Keratinocyte (primary cell): ENCODE results near the gene TXNRD2. TPM values are rescaled to one million over a fixed set of nuclear protein-coding genes. Genes with fewer than 3 reads are reported as not detected.

Experiments
- DNase-seq: peaks from one replicate; pipeline ENCODE4 v3.0.0-alpha.2; 2011; ENCODE audit warnings: low read depth, missing footprints, low spot score
- FAIRE-seq: peaks from 2 replicates; lab custom pipeline; 2011; peaks lifted over from hg19 to GRCh38; lab: Jason Lieb, UNC
- H2AFZ ChIP-seq: 2 replicates; pipeline ENCODE4 v1.6.0; 2012; ENCODE audit warnings: low read length, control low read depth, inconsistent platforms; ENCODE audit not compliant: control insufficient read depth
- H3K27ac ChIP-seq: 2 replicates; pipeline ENCODE4 v1.5.1; 2011; ENCODE audit warnings: low read length; ENCODE audit not compliant: control insufficient read depth, insufficient read depth
- H3K27me3 ChIP-seq: 3 replicates; pipeline ENCODE4 v1.6.0; 2011; ENCODE audit warnings: low read length; ENCODE audit not compliant: control insufficient read depth, insufficient read depth; ENCODE audit errors: extremely low read depth
- H3K36me3 ChIP-seq, 2 experiments: 2 replicates in 1 of 2; 3 replicates in 1 of 2; pipeline ENCODE4 v1.5.1; 2011; ENCODE audit warnings: low read length in 2 of 2, mild to moderate bottlenecking in 1 of 2; ENCODE audit not compliant: control insufficient read depth in 2 of 2, insufficient read depth in 2 of 2; ENCODE audit errors: extremely low read depth in 1 of 2
- H3K4me1 ChIP-seq: 3 replicates; pipeline ENCODE4 v1.5.1; 2011; ENCODE audit warnings: low read length; ENCODE audit not compliant: control insufficient read depth, insufficient read depth; ENCODE audit errors: extremely low read depth
- H3K4me2 ChIP-seq: 3 replicates; pipeline ENCODE4 v1.6.0; 2011; ENCODE audit warnings: low read depth, low read length; ENCODE audit not compliant: control insufficient read depth, insufficient read depth; ENCODE audit errors: extremely low read depth
- H3K4me3 ChIP-seq, 3 experiments: fragments of 200-600 bp in 1 of 3; sonication (generic) in 1 of 3; 2 replicates in 2 of 3; 3 replicates in 1 of 3; pipeline ENCODE4 v1.5.1; 2011 to 2016; ENCODE audit warnings: low read length in 3 of 3, mild to moderate bottlenecking in 3 of 3, control low read depth in 2 of 3, inconsistent platforms in 1 of 3, low read depth in 1 of 3, mixed read lengths in 1 of 3, mixed run types in 1 of 3, moderate library complexity in 1 of 3; ENCODE audit not compliant: control insufficient read depth in 2 of 3, insufficient read depth in 2 of 3; ENCODE audit errors: extremely low read depth in 1 of 3
- H3K79me2 ChIP-seq: 2 replicates; pipeline ENCODE4 v1.6.0; 2012; ENCODE audit warnings: low read length; ENCODE audit not compliant: control insufficient read depth, insufficient read depth
- H3K9ac ChIP-seq: 3 replicates; pipeline ENCODE4 v1.6.0; 2011; ENCODE audit warnings: low read length; ENCODE audit not compliant: control insufficient read depth, insufficient read depth; ENCODE audit errors: extremely low read depth
- H3K9me1 ChIP-seq: 3 replicates; pipeline ENCODE4 v1.6.0; 2011; ENCODE audit warnings: low read length; ENCODE audit not compliant: control insufficient read depth, insufficient read depth; ENCODE audit errors: extremely low read depth
- H3K9me3 ChIP-seq: 2 replicates; pipeline ENCODE4 v1.5.1; 2012; ENCODE audit warnings: low read depth, low read length; ENCODE audit not compliant: control insufficient read depth
- H4K20me1 ChIP-seq: 3 replicates; pipeline ENCODE4 v1.6.0; 2011; ENCODE audit warnings: low read length; ENCODE audit not compliant: control insufficient read depth, insufficient read depth; ENCODE audit errors: extremely low read depth
- EZH2 ChIP-seq: IDR thresholded peaks from one replicate; pipeline ENCODE4 v1.6.1; 2012; ENCODE audit warnings: inconsistent platforms, mild to moderate bottlenecking, low read length, moderate library complexity
- dilution Hi-C: fragments of 300-500 bp; cut with MboI; formaldehyde crosslinking; loops from one replicate; pipeline ENCODE4 v1.7.0; 2020; ENCODE audit warnings: low sequenced_read_pairs; ENCODE audit not compliant: extremely low pct_ligation_motif_present
- polyA plus RNA-seq, 5 experiments: library from polyadenylated mRNA; depleted of rRNA in 3 of 5; stranded (reverse) in 3 of 5; stranded (forward) in 1 of 5; unstranded in 1 of 5; fragments of >200 nt; gene quantifications; 1 replicate in 1 of 5; 2 replicates in 3 of 5; 3 replicates in 1 of 5; pipeline versions ENCODE4 v1.2.1 to v1.2.3, GENCODE V29; 2011 to 2012; ENCODE audit warnings: missing spikeins in 2 of 5, low read depth in 1 of 5, low replicate concordance in 1 of 5
- TF ChIP-seq, protein P1 (sequence below), 3 experiments: IDR thresholded peaks in 1 of 3; conservative IDR thresholded peaks in 1 of 3; optimal IDR thresholded peaks in 1 of 3; 2 replicates in 2 of 3; 3 replicates in 1 of 3; pipeline versions ENCODE3 to v1.5.1; 2011; ENCODE audit warnings: low read length in 3 of 3, mild to moderate bottlenecking in 3 of 3, moderate library complexity in 2 of 3, control low read depth in 1 of 3, inconsistent platforms in 1 of 3; ENCODE audit not compliant: insufficient read depth in 2 of 3; ENCODE audit errors: extremely low read depth in 1 of 3

Gene TXNRD2
- polyA plus RNA-seq, 1 donor (not counting 4 experiments of a cell fraction or from before 2014, with no cell fraction given) = 16.0 TPM

DNA sequence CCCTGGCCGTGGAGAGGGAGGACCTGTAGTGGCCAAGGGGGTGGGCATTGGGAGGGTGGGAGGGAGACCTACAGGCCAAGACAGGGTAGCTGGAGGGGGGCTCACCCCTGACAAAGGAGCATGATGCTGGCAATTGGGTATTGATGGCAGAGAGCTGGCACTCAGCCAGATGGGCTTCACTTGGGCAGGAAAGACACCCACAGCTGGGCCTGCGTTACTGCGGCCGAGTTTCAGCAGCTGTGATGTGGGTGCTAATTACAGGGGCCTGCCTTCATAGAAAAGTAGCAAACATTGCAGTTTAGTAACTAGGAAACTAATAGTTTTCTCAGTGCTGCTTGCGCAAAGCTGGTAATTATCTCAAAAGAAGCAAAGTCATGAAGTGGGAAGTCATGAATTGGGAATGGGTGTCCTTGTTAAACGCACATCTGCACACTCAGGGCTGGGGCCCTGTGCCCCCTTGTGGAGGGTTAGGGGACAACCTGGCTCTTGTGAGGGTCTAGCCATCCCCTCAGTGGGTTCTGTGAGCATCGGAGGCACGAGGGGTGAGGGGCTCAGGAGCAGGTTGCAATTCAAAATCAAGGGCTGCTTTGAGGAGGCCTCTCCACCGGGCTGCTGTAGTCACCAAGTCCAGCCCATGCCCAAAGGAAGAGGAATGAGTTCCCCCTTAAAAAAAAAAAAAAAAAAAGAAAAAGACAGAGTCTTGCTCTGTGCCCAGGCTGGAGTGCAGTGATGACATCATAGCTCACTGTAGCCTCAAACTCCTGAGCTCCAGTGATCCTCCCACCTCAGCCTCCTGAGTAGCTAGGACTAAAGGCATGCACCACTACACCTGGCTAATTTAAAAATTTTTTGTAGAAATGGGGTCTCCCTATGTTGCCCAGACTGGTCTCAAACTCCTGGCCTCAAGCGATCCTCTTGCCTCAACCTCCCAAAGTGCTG lies 24.4 kb upstream of the TXNRD2 start:
- FAIRE-seq (no peak), DNase-seq (no peak)
- Histone ChIP-seq H3K9me3 (no peaks in the 10 kb centered on the region), H3K9ac (no peak overlapping the region), H3K9me1 (no peaks in the 10 kb centered on the region), H3K4me3 (no peak overlapping the region), H3K27me3 (no peaks in the 10 kb centered on the region), H3K4me2 (no peak overlapping the region), H3K79me2 (peaks cover 9% of the 10 kb centered on the region), H2AFZ (no peak overlapping the region), H3K27ac (no peak overlapping the region), H3K36me3 (peaks cover 13 to 35% of the 10 kb centered on the region in 2 experiments), H4K20me1 (no peaks in the 10 kb centered on the region), H3K4me1 (peaks cover 25% of the 10 kb centered on the region)
- dilution Hi-C loops = no loop called here
- TF ChIP-seq EZH2 = no peak
- TF ChIP-seq, protein P1, sequence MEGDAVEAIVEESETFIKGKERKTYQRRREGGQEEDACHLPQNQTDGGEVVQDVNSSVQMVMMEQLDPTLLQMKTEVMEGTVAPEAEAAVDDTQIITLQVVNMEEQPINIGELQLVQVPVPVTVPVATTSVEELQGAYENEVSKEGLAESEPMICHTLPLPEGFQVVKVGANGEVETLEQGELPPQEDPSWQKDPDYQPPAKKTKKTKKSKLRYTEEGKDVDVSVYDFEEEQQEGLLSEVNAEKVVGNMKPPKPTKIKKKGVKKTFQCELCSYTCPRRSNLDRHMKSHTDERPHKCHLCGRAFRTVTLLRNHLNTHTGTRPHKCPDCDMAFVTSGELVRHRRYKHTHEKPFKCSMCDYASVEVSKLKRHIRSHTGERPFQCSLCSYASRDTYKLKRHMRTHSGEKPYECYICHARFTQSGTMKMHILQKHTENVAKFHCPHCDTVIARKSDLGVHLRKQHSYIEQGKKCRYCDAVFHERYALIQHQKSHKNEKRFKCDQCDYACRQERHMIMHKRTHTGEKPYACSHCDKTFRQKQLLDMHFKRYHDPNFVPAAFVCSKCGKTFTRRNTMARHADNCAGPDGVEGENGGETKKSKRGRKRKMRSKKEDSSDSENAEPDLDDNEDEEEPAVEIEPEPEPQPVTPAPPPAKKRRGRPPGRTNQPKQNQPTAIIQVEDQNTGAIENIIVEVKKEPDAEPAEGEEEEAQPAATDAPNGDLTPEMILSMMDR (optimal IDR thresholded peaks at IDR 0.05 in 1 of 3, IDR thresholded peaks at IDR 0.05 in 1 of 3, conservative IDR thresholded peaks at IDR 0.05 in 1 of 3; ENCODE audit: extremely low read depth in 1 of 3, insufficient read depth in 2 of 3, low read length in 3 of 3) = peak; percentile 31 to 39 (median 36)

DNA sequence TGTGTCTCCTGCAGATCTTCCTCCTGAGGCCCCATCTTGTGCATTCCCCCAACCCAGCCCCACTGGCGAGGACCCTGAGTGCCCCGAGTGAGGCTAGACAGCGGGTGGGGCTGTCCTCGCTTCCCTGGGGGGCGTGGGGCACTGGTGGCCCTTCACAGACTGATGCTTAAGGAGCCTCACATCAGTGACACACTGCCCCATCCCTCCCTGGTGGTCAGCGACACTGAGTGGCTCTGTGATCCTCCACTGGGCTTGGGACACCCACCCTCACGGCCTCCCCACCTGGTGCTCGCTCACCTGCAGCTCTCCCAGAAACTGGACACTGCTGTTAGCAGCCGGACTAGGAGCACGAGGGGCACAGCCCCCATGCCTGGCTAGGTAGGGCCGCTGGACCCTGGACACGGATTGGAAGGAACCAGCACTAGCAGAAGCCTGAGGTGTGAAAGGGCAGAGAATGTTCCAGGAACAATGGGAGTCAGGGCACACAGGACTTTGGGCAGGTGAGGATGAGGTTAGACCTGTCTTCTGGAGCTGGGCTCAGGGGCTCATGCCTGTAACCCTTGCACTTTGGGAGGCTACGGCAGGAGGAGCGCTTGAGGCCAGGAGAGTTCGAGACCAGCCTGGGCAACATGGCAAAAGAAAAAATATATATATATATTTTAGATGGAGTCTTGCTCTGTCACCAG lies 23.2 kb upstream of the TXNRD2 start:
- FAIRE-seq (no peak), DNase-seq (no peak)
- peaks cover 28% of the 10 kb centered on the region for H3K4me1 ChIP-seq
- H3K9me3 ChIP-seq = no peaks in the 10 kb centered on the region
- H3K9ac ChIP-seq = no peak overlapping the region
- TF ChIP-seq, protein P1 (optimal IDR thresholded peaks at IDR 0.05 in 1 of 3, IDR thresholded peaks at IDR 0.05 in 1 of 3, conservative IDR thresholded peaks at IDR 0.05 in 1 of 3; ENCODE audit: extremely low read depth in 1 of 3, insufficient read depth in 2 of 3, low read length in 3 of 3) = no peak
- no peak for TF ChIP-seq EZH2
- no peaks in the 10 kb centered on the region for H4K20me1 ChIP-seq
- peaks cover 9% of the 10 kb centered on the region for H3K79me2 ChIP-seq
- no peak overlapping the region for H2AFZ ChIP-seq
- dilution Hi-C loops = no loop called here
- no peaks in the 10 kb centered on the region for H3K9me1 ChIP-seq
- peaks cover 13 to 30% of the 10 kb centered on the region in 2 experiments for H3K36me3 ChIP-seq
- H3K27me3 ChIP-seq = no peaks in the 10 kb centered on the region
- no peak overlapping the region for H3K4me2 ChIP-seq
- no peak overlapping the region for H3K27ac ChIP-seq
- H3K4me3 ChIP-seq = no peak overlapping the region
